ENCODE results near the gene TOLLIP. TPM values are rescaled to one million over a fixed set of nuclear protein-coding genes. Genes with fewer than 3 reads are reported as not detected.
A peak's percentile ranks its signal among the peaks of the same experiment; 100 is the strongest.

Gene TOLLIP
- total and polyA plus RNA-seq, 8 donors, result 35.2 to 69.8 (median 45.7) TPM

DNA sequence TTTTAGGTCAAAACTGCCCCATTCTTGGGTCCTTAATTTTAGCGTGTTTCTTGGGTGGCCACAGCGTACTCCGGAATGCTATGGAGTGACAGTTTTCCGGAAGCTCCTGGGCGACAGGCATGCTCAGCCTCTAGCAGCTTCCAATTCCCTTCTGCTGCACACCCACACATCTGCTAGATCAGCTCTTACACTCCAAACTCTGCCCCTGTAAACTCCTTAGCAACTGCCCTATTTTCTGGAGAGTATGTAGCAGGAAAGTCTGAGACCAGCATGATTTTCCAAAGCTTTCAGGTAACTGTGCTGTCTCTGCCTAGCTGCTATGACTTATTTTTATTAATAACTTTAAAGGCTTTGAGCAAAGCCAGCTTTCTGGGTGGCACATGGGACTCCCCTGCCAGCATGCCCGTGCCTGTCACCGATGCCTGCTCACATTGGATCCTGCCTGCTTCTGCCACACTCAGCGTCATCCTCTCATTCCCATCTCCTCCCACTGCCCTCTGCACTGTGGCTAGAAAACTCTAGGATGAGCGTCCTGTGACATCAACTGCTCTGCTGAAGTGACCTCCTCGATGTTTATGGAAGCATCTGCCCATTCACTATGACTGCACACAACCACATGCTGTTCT is 17.3 kb downstream of the TOLLIP start:
- no peak for DNase-seq
- FAIRE-seq, result no peak
- Histone ChIP-seq H3K27me3 (no peaks in the 10 kb centered on the region), H3K4me3 (no peak overlapping the region), H3K27ac (no peak overlapping the region), H3K4me1 (peaks cover 3% of the 10 kb centered on the region in 3 donors), H3K36me3 (peaks cover 0 to 51% (median 27%) of the 10 kb centered on the region in 3 donors), H3K9me3 (no peaks in the 10 kb centered on the region)
- TF ChIP-seq, protein P1, sequence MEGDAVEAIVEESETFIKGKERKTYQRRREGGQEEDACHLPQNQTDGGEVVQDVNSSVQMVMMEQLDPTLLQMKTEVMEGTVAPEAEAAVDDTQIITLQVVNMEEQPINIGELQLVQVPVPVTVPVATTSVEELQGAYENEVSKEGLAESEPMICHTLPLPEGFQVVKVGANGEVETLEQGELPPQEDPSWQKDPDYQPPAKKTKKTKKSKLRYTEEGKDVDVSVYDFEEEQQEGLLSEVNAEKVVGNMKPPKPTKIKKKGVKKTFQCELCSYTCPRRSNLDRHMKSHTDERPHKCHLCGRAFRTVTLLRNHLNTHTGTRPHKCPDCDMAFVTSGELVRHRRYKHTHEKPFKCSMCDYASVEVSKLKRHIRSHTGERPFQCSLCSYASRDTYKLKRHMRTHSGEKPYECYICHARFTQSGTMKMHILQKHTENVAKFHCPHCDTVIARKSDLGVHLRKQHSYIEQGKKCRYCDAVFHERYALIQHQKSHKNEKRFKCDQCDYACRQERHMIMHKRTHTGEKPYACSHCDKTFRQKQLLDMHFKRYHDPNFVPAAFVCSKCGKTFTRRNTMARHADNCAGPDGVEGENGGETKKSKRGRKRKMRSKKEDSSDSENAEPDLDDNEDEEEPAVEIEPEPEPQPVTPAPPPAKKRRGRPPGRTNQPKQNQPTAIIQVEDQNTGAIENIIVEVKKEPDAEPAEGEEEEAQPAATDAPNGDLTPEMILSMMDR (IDR thresholded peaks at IDR 0.05), result no peak
- WGBS, 2 donors, result 86 to 91% methylated on average over 10 of the region's 10 CpGs
- peak in 2 of 4 donors; percentile 8 to 18 for ATAC-seq
- intact Hi-C loops (cut with DNase I), result loop anchor here in 1 of 3 donors (5.0 kb wide), 1 partner anchor 225 kb away; no protein-coding TSS in a partner anchor

DNA sequence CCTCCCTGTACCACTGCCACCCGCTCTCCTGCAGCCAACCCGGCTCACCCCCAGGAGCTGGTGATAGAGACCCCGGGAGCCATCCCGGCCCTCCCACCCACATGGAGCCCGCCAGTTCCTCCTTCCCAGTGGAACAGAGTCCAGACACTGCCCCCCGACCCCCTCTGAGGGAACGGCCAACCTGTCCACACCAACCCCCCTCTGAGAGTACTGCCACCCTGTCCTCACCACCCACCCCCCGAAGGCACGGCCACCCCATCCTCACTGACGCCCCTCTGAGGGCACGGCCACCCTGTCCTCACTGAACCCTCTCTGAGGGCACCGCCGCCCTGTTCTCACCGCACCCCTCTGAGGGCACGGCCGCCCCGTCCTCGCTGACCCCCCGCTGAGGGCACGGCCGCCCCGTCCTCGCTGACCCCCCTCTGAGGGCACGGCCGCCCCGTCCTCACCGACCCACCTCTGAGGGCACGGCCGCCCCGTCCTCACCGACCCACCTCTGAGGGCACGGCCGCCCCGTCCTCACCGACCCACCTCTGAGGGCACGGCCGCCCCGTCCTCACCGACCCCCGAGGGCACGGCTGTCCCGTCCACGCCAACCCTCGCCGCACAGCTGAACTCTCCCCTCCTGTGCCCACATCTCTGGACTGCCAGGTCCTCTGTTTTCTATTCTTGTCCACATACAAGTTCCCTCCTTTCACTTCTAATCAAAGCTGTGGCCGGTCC is 18.0 kb downstream of the TOLLIP start:
- no peaks in the 10 kb centered on the region for H3K9me3 ChIP-seq
- ATAC-seq, result no peak

DNA sequence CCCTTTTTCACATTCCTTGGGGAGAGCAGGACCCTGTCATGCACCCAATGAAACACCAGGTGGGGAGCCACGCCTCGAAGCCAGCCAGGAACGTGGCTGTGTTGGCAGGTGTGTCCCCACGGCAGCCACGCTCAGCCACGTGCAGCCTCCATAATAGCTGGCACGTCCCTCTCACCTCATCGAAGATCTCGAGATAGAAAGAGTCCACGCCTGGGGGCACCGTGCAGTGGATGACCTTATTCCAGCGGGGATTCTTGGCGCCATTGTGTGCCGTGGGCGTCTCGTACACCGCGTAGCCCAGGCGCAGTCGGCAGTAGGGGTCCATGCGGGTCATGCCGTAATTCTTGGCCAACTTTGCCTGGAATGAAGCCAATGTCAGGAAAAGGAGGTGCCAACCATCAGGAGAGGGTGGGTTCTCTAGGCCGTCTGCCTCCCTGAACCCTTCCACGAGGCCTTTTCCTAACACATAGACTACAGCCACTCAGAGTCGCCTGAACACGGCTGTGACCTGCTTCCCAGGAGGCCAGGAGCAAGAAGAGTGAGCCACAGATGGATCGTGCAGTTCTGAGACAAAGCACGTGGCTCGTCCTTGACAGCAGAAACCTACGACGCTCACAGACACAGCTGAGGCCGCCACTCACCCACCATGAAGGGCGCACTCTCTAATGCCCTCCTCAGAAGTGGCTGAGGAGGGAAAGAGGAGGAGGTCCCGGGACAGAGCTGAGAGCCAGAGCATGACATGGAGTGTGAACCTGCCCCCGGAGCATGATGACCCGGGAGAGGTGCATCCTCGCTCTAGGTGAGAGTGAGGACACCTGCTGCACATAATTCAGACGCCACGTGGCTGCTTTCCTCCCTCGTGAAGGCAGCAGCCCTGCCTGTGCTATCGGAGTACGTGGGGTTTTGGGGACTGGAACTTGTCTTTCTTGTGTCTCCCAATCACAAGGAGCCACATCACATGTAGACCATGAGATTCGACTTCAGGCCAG is 19.1 kb downstream of the TOLLIP start:
- Histone ChIP-seq H3K4me3 (no peak overlapping the region), H3K27ac (no peak overlapping the region), H3K27me3 (no peaks in the 10 kb centered on the region), H3K4me1 (no peaks in the 10 kb centered on the region), H3K36me3 (peaks cover 0 to 61% (median 33%) of the 10 kb centered on the region in 3 donors), H3K9me3 (no peaks in the 10 kb centered on the region)
- FAIRE-seq (no peak), DNase-seq (peak in 1 of 6 donors; percentile 45), ATAC-seq (no peak)
- WGBS, 2 donors, result 88 to 90% methylated on average over 43 of the region's 43 CpGs
- intact Hi-C loops (cut with DNase I), result loop anchor here in 1 of 3 donors (5.0 kb wide), 1 partner anchor 227 kb away; no protein-coding TSS in a partner anchor
- TF ChIP-seq, protein P1 (IDR thresholded peaks at IDR 0.05), result no peak

More for the DNA sequence above, 18.0 kb downstream of the TOLLIP start:
- intact Hi-C loops (cut with DNase I), result loop anchor here in 1 of 3 donors (5.0 kb wide), 1 partner anchor 226 kb away; no protein-coding TSS in a partner anchor
- Histone ChIP-seq H3K27ac (no peak overlapping the region), H3K27me3 (no peaks in the 10 kb centered on the region), H3K4me3 (no peak overlapping the region), H3K4me1 (no peaks in the 10 kb centered on the region), H3K36me3 (peaks cover 0 to 54% (median 27%) of the 10 kb centered on the region in 3 donors)
- DNase-seq (peak in 2 of 6 donors; percentile 50 to 66), FAIRE-seq (no peak)
- TF ChIP-seq, protein P1 (IDR thresholded peaks at IDR 0.05), result no peak
- 93 to 96% methylated on average over 25 to 46 of the region's 46 CpGs for WGBS, 2 donors

DNA sequence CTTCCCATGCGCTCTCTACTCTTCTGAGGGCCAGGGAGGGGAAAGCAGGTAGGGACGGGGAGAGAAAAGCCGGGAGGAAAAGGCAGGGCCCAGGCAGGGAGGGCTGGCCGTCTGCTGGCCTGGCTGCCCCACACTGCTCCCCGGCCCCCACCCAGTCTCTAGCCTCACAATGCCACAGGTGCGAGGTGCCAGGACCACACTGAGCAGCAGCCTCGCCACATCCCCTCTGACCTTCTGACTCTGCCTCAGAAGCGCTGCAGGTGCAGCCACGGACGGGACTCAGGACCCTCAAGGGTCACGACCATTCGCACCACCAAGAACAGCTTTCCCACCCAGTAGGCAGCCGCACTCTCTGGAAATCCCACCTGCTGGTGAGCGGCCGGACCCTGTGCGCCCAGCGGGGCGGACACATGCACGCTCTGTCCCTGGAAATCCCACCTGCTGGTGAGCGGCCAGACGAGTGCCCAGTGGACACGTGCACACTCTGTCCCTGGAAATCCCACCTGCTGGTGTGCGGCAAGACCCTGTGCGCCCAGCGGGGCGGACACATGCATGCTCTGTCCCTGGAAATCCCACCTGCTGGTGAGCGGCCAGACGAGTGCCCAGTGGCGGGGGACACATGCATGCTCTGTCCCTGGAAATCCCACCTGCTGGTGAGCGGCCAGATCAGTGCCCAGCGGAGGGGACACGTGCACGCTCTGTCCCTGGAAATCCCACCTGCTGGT is 20.1 kb downstream of the TOLLIP start:
- no peaks in the 10 kb centered on the region for H3K9me3 ChIP-seq

More for the DNA sequence above, 20.1 kb downstream of the TOLLIP start:
- TF ChIP-seq, protein P1 (IDR thresholded peaks at IDR 0.05), result no peak
- FAIRE-seq, result no peak
- H3K36me3 ChIP-seq, result peaks cover 0 to 66% (median 42%) of the 10 kb centered on the region in 3 donors
- no peak overlapping the region for H3K4me3 ChIP-seq
- H3K27ac ChIP-seq, result no peak overlapping the region
- peak in 2 of 6 donors; percentile 46 to 63 for DNase-seq
- no peaks in the 10 kb centered on the region for H3K4me1 ChIP-seq
- no peaks in the 10 kb centered on the region for H3K27me3 ChIP-seq
- intact Hi-C loops (cut with DNase I), result no loop called here
- ATAC-seq, result no peak
- 94 to 97% methylated on average over 28 to 33 of the region's 33 CpGs for WGBS, 2 donors

Data from pancreas (tissue), 10 donors.